Skeletal muscle cell (primary cell): ENCODE measurements around the gene MYL7.
"Not testable (repeated sequence)": the region's sequence is repeated elsewhere in the genome, so short reads cannot be mapped to it uniquely, and the experiment has no call there.

Experiments
- DNase-seq: peaks from one replicate; pipeline ENCODE4 v3.0.0-alpha.2; 2010; ENCODE audit warnings: low read depth
- H3K4me3 ChIP-seq: 2 replicates; pipeline ENCODE4 v1.5.1; 2011; ENCODE audit warnings: low read depth, mild to moderate bottlenecking, control low read depth, low read length, moderate library complexity

Gene MYL7

GRCh38 chr7:44172803-44173424 is 31.8 kb upstream of the MYL7 start:
- H3K4me3 ChIP-seq: no peak overlapping the region
- no peak for DNase-seq

DNA sequence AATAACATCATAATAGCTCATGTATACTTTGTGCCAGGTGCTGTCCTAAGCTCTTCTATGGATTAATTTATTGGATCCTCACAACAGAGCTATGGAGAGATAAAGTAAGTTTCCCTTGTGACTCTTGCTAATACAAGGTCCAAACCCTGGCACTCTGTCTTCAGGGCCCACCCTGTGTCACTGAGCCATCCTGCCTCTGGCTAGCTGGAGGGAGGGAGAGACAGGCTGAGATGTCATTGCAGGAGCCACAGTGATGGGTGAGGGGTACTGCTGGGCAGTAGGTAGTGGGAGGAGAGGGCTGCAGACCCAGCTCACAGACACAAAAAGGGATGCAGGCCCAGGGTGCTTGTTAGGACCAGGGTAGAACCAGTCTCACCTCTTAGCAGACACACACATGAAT is 31.2 kb upstream of the MYL7 start:
- H3K4me3 ChIP-seq: no peak overlapping the region
- DNase-seq: no peak

DNA sequence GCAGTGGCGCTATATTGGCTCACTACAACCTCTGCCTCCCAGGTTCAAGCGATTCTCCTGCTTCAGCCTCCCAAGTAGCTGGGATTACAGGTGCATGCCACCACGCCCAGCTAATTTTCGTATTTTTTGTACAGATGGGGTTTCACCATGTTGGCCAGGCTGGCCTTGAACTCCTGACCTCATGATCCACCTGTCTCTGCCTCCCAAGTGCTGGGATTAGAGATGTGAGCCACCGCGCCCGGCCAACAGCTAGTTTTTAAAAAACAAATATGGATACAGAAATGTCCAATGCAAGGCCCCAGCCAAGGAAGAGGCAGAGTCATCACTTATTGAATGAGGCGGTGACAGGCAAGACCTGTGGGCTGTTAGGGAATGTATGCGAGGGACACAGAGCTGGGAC is 30.8 kb upstream of the MYL7 start:
- not testable (repeated sequence) for DNase-seq, H3K4me3 ChIP-seq

DNA sequence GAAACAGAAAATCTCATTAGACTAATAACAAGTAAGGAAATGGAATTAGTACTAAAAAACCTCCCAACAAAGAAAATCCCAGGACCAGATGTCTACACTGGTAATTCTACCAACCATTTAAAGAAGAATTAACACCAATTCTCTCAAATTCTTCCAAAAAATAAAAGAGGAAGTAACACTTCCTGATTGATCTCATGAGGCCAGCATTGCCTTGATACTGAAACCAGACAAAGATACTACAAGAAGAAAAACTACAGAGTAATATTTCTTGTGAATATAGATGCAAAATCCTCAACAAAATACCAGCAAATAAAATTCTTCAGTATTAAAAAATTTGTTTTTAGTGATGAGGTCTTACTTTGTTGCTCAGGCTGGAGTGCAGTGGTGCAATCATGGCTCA is 26.8 kb upstream of the MYL7 start:
- no peak for DNase-seq

DNA sequence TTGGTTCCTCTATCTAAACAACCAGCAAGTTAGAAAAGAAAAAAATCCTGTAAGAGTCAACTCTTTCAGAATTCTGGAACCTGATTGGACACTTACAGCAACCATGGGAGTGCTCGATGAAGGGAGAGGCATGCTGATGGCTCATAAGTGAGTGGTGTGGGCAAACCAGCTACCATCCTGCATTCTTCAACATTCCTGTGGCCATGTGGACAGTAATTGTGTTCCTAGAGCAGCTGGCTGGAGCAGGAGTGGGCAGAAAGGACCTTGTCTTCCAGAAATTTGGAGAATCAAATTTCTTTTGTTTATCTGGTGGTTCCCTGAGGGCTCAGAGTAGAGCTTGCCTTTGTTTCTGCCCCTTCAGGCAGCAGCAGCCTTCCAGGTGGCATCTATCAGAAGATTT is 22.5 kb upstream of the MYL7 start:
- peak; percentile 87 for DNase-seq
- H3K4me3 ChIP-seq: no peak overlapping the region

More for the DNA sequence above, 26.8 kb upstream of the MYL7 start:
- no peak overlapping the region for H3K4me3 ChIP-seq

- H3K4me3 ChIP-seq: no peak overlapping the region
- no peak for DNase-seq
Measured at GRCh38 chr7:44162785-44163395, 21.8 kb upstream of the MYL7 start.

DNA sequence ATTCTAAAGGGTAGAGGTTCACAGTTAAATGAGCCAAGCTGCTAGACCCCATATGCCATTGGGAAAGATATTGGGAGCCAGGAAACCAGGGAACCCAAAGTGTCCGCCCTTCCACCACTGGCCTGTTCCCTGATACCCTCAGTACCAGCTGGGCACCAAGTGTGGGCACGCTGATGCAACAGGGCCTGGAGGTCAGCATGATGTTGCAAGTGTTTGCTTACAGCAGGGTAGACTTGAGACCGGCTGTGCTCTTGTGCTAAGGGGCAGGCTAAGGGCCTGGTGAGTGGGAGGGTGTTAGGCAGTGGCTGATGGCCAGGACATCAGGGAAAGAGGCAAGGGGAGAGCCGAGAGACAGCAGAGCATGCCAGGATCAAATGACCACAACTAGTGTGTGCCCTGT is 21.0 kb upstream of the MYL7 start:
- no peak for DNase-seq
- H3K4me3 ChIP-seq: no peak overlapping the region

- DNase-seq: no peak
- no peak overlapping the region for H3K4me3 ChIP-seq
Measured at GRCh38 chr7:44161371-44161770, 20.2 kb upstream of the MYL7 start.

DNA sequence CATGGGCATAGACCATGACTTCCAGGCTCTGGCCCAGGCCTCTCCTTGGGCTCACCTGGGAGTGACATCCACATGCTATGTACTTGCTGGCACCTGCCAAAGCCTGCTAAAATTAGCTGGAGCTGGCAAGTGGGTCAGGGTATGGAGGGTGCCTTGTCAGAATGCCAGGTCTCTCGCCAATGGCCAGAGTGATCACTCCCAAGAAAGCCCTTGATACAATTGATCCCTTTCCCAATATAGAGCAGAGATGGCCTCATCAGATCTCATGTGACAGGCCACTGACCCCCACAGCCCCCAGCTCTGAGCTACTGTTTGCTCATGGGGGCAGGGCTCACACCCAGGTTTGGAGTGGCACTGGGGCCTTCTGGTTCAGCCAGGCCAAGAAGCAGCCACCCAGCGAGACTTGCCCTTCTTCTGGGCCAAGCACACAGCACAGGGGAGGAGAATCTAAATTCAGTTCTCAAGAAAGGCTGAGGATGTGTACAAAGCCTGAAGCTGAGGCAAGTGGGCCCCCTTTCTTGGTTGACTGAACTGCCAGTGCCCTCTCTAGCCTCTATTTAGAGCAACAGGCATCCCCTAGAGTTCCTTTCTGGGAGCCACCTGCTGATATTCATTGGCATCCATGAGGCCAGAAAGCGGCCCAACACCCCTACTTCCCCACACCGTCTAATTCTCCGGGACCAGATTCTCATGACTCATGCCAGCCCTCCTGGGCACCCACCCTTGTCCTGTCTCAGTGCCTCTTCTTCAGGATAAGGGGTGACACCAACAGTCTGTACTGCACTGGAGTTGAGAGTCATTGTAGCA is 18.9 kb upstream of the MYL7 start:
- DNase-seq: no peak
- no peak overlapping the region for H3K4me3 ChIP-seq

DNA sequence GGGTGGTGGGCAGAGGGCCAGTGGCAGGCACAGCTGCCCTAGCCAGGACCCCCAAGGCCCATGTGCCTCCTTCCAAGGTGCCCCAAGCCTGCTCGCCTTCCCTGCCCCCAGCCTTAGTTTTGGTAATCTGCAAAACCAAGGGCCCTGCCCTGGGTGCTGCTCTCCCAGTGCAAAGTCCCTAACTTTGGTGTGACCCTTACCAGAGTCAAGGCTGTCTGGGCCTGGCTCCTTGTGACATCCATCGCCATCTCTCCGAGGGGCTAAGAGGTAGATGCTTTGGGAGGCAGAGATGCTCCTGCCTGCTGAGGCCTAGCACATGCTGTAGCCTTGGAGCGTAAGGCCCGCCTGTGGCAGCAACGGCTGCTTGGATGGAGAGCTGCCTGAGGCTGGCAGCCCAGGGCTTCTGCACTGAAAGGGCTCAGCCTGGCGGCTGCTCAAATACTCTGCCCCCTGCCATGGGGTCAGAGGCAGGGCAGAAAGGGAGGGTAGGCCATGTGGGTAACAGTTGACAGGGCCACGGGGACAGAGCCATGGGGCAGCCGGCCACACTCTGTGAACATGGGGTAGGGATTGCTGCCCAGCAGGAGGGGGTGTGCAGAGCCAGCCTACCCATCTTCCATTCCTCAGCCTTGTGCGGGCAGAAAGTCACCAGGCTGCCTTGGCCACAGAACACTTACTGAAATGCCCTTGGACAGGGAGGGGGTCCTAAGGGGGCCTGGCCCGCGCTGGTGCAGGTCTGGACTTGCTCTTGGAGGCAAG is 17.9 kb upstream of the MYL7 start:
- no peak overlapping the region for H3K4me3 ChIP-seq
- DNase-seq: no peak

DNA sequence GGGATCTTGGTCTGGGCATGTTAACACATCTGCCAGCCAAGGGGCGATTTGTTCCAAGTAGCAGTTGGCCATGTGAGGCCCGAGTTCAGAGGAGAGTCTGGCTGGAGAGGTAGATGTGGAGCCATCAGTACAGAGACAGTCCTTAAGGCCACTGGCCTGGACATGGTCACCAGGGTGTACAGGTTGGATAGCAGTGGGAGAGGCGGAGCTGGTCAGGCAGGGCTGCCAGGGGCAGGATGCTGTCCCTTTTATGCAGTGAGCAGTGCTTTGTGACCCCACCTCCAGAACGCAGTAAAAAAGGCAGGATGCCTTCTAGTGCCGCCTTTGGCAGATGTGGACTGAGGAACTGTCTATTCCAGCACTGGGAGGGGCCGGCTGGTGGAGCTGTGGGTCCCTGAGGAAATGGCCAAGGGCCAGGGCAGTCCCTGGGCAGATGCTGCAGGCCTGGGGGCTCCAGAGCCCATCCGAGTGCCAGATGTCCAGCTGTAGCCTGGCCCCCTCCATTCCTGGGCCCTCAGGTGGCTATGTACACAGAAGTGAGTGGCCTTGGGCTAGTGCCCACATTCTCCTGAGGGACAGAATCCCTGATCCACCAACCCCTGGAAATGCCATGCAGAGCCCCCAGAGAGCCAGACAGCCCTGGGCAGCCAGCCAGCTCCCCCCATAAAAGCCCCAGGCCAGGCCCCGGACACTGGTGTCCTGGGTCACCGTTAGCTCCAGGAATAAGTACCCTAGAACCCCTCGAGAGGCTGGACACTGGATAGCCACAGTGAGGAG is 17.2 kb upstream of the MYL7 start:
- H3K4me3 ChIP-seq: no peak overlapping the region
- no peak for DNase-seq

GRCh38 chr7:44157116-44158080 is 16.3 kb upstream of the MYL7 start:
- no peak for DNase-seq
- H3K4me3 ChIP-seq: no peak overlapping the region

GRCh38 chr7:44156453-44157010 is 15.4 kb upstream of the MYL7 start:
- no peak for DNase-seq
- H3K4me3 ChIP-seq: no peak overlapping the region

DNA sequence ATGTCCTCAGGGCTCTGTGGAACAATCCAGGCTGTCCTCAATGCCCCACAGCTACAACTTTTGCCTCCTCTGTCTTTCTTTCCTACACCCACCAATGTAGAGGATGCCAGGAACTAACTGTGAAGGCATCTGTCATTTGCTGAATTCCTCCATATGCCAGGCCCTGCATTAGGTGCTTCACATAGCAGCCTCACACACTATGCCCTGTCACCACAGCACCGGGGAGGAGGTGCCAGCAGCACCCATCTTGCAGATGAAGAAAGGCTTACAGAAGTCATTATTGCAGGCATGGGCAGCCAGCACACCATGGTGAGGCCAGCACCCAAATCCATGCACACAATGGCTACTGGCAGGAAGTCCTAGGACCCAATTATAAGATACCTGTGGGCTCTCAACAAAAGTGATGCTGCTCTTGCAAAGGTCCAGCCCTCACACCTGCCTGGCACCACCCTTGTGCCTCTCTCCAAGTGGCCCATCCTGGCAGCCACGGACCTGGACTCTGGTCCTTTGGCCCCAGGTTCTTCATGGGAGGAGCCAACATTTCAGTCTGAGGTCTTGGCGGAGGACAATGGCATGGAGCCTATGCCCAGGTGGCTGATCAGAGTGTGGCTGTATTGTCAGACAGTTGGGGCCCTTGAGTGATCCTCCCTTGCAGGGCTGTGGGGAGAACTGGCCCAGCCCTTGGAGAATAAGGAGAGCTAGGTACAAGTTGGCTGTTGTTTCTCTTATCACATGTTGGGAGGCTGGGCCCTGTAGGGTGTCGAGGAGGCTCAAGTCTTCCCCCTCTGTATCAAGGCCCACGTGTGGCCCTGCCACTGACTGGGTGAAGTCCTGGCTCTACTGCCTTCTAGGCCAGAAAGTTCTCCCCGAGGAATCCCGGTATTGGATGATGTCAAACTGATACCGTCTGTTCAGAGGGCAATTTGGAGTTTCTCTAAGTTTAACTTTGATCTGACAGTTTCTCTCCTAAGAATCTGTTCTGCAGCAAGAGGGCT is 14.4 kb upstream of the MYL7 start:
- no peak overlapping the region for H3K4me3 ChIP-seq
- DNase-seq: no peak

DNA sequence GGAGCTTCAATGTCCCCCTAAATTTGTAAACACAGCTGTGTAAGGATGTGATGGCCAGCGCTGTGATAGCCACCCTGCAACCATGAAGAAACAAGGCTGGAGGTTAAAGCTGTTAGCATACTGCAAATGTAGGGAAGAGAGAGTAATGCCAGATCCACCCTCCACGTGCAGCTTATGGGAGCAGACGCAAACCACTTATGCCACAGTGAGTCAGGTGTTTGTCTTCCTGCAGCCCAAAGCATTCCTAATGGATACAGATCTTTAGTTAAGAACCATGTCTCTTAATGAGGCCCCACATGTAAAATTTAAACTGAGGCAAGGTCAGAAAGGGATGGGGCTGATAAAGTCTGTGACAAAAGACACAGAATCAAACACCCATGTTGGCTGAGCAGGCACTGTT is 13.6 kb upstream of the MYL7 start:
- H3K4me3 ChIP-seq: no peak overlapping the region
- no peak for DNase-seq

DNA sequence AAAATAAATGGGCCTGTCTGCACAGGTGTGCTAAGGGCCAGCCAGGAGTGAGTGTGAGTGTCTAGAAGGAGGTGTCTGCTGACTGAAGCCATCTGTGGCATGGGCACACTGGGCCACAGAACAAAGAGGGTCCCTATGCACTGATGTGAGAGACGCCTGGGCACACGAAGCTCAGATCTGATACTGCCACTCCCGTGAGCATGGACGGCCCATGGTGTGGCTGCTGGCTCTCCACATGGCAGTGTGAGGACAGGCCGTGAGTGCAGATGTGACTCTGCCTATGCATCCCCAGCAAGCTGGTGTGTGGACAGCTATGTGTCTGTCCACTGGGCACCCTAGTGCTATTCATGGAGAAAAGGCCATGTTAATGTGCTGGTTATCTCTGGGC is 12.8 kb upstream of the MYL7 start:
- no peak for DNase-seq
- no peak overlapping the region for H3K4me3 ChIP-seq
